Measurements from ENCODE around the gene PPP5C.
"Not testable (repeated sequence)": the region's sequence is repeated elsewhere in the genome, so short reads cannot be mapped to it uniquely, and the experiment has no call there.

The PPP5C gene

DNA sequence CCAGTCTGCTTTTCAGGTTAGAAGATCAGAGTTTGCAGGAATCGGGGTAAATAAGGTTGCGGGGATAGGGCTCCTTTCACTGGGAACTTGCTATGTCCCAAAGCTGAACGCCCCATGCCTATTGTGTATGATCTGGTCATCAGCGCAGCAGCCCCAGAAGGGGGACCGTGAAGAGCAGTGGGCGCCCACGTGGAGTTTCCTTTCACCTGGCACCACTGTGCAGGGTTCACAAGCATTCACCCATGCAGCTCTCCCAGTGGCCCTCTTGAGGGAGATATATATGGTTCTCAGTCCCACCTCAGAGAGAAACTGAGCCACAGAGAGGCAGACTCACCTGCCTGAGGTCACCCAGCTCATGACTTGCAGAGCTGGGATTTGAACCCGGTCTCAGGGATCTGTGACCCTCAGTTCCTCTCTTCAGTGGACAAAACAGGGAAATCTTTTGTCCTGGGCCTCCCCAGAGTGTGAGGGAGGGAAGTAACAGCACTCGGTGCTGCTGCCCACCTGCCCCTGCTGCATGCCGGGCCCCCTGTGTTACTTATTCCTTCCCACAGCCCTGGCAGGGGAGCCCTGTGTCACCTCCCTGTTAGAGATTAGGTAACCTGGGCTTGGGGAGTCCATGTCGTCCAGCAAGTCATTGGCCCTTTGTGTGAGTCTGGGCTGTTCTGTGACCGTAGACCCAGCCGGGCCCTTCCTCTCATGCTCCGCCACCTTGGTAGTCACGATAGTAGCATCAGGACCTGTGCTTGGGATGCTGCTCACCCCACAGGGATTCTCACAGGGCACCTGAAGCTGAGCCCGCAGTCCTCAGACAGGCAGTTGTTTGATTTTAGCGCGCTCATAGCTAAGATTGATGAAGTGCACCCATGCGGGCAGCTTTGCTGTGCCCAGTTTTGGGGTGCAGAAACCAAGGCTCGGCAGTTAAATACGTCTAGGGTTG lies 27.9 kb downstream of the PPP5C start:
- peaks cover 11% of the 10 kb centered on the region for H3K36me3 ChIP-seq (ENCODE audit: control insufficient read depth, insufficient read depth, low read length)
- no CpG with 5 or more reads among the region's 21 CpGs for WGBS (ENCODE audit: insufficient coverage, insufficient read length)
- no peak for DNase-seq (ENCODE audit: low read depth, low spot score)
- H3K4me3 ChIP-seq (ENCODE audit: low read length), result no peak overlapping the region
- no peaks in the 10 kb centered on the region for H3K27me3 ChIP-seq (ENCODE audit: control insufficient read depth, insufficient read depth, low read length)
- H3K9me3 ChIP-seq (ENCODE audit: control insufficient read depth, insufficient read depth, low read length), result no peaks in the 10 kb centered on the region
- peaks cover 13% of the 10 kb centered on the region for H3K4me1 ChIP-seq (ENCODE audit: control insufficient read depth, insufficient read depth, low read length)
- H3K27ac ChIP-seq (ENCODE audit: low read length), result no peak overlapping the region

DNA sequence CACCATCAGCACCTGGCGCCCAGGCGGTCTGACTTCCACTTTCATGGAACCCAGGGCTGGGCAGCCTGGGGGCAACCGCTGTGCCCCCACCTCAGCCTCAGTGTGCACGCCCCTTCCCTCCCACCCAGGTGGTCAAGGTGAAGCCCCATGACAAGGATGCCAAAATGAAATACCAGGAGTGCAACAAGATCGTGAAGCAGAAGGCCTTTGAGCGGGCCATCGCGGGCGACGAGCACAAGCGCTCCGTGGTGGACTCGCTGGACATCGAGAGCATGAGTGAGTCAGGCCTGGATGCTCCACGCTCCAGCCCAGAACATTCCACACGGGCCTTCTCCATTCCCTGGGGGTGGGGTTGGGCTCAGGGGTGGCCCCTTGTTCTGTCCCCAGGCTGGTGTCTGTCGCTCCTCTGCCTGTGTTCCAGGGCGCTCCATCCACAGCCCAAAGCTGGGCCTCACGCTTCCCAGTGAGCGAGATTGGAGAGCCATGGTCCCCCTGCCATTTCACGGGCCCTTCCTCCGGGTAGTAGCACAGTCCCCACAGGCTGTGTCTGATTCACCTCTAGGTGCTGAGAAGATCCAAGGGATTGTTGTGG lies 28.7 kb downstream of the PPP5C start:
- peaks cover 13% of the 10 kb centered on the region for H3K4me1 ChIP-seq (ENCODE audit: control insufficient read depth, insufficient read depth, low read length)
- not testable (repeated sequence) for H3K9me3 ChIP-seq (ENCODE audit: control insufficient read depth, insufficient read depth, low read length); DNase-seq (ENCODE audit: low read depth, low spot score); H3K27me3 ChIP-seq (ENCODE audit: control insufficient read depth, insufficient read depth, low read length); H3K4me3 ChIP-seq (ENCODE audit: low read length); H3K27ac ChIP-seq (ENCODE audit: low read length)
- no CpG with 5 or more reads among the region's 22 CpGs for WGBS (ENCODE audit: insufficient coverage, insufficient read length)
- H3K36me3 ChIP-seq (ENCODE audit: control insufficient read depth, insufficient read depth, low read length), result peaks cover 11% of the 10 kb centered on the region

DNA sequence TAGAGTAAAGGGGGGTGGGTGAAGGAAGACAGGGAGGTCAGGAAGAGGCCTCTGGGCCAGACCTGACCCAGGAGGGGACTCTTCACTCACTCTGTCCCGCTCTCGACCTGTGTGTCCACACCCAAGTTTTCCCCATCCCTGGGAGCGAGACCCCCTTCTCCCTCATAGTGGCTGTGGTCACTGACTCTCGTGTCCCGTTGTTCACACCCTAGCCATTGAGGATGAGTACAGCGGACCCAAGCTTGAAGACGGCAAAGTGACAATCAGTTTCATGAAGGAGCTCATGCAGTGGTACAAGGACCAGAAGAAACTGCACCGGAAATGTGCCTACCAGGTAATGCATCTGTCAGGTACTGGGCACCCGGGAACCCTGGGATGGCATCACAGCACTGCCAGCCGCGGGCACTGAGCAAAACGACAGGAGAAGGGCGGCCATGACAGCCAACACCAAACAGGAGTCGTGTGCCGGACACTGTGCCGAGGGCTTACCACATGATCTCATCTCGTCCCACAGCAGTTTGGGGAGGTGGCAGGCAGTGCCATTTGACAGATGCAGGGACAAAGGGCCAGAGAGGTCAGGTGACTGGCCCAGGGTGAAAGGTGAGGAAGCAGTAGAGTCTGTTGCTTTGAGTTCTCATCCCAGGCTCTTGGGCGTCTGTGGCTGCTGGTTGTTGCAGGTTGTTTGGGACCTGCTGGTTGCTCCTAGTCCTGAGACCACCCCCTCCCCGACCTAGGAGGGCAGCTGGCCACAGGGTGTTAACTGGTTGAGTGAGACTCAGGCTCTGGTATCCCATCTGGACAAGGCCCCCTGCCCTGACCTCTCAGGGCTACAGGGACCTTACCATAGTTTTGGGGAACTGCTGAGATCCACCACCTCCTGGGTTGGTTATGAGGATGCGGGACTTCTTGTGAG lies 29.6 kb downstream of the PPP5C start:
- Histone ChIP-seq H3K4me1 (ENCODE audit: control insufficient read depth, insufficient read depth, low read length) (peaks cover 13% of the 10 kb centered on the region), H3K27ac (ENCODE audit: low read length) (no peak overlapping the region)
- no CpG with 5 or more reads among the region's 20 CpGs for WGBS (ENCODE audit: insufficient coverage, insufficient read length)

DNA sequence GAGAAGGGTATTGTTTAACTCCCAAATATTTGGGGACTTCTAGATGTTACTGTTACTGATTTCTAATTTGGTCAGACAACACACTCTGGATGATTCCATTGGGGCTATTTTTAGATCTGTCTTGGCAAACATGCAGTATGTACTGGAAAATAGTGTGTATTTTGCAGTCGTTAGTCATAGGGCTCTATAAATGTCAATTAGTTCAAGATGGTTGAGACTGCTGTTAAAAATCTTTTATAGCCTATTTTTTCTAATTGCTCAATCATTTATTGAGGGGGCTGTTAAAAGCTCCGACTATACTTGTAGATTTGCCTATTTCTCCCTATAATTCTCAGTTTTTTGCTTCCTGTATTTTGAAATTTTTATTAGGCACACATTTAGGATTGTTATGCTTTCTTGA lies 31.4 kb downstream of the PPP5C start:
- Histone ChIP-seq H3K4me3 (ENCODE audit: low read length) (no peak overlapping the region), H3K4me1 (ENCODE audit: control insufficient read depth, insufficient read depth, low read length) (peaks cover 9% of the 10 kb centered on the region), H3K27ac (ENCODE audit: low read length) (no peak overlapping the region), H3K36me3 (ENCODE audit: control insufficient read depth, insufficient read depth, low read length) (peaks cover 11% of the 10 kb centered on the region), H3K9me3 (ENCODE audit: control insufficient read depth, insufficient read depth, low read length) (no peaks in the 10 kb centered on the region), H3K27me3 (ENCODE audit: control insufficient read depth, insufficient read depth, low read length) (no peaks in the 10 kb centered on the region)
- DNase-seq (ENCODE audit: low read depth, low spot score), result no peak
- WGBS (ENCODE audit: insufficient coverage, insufficient read length), result no CpG with 5 or more reads among the region's 2 CpGs

More for the DNA sequence above, 29.6 kb downstream of the PPP5C start:
- H3K27me3 ChIP-seq (ENCODE audit: control insufficient read depth, insufficient read depth, low read length), result no peaks in the 10 kb centered on the region
- H3K36me3 ChIP-seq (ENCODE audit: control insufficient read depth, insufficient read depth, low read length), result peaks cover 11% of the 10 kb centered on the region
- no peak for DNase-seq (ENCODE audit: low read depth, low spot score)
- H3K9me3 ChIP-seq (ENCODE audit: control insufficient read depth, insufficient read depth, low read length), result no peaks in the 10 kb centered on the region
- no peak overlapping the region for H3K4me3 ChIP-seq (ENCODE audit: low read length)

DNA sequence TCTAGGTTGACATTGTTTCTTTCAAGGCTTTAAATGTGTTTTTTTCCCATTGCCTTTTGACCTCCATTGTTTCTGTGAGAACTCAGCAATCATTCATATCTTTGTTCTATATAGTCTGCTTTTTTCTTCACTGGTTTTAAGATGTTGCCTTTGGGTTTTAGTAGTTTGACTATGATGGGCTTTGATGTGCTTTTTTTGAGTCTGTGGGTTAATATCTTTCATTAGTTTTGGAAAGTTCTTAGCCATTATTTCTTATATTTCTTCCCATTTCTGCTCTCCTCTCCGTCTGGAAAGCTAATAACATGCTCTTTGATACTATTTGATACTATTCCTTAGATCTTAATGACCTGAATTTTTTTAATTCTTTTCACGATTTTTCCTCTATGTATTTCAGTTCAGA lies 33.8 kb downstream of the PPP5C start:
- Histone ChIP-seq H3K4me3 (ENCODE audit: low read length) (no peak overlapping the region), H3K9me3 (ENCODE audit: control insufficient read depth, insufficient read depth, low read length) (no peaks in the 10 kb centered on the region)
- WGBS (ENCODE audit: insufficient coverage, insufficient read length), result no CpG with 5 or more reads among the region's 2 CpGs

DNA sequence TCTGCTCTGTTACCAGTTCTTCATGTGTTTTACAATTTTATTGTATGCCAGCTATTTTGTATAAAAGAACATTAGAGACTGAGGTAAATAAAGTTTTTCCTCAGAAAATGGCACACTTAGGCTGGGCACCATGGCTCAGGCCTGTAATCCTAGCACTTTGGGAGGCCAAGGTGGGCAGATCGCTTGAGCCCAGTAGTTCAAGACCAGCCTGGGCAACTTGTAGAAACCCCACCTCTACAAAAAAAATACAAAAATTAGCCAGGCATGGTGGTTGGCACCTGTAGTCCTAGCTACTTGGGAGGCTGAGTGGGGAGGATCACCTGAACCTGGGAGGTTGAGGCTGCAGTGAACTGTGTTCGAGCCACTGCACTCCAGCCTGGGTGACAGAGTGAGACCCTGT lies 34.5 kb downstream of the PPP5C start:
- DNase-seq (ENCODE audit: low read depth, low spot score), result no peak
- Histone ChIP-seq H3K27me3 (ENCODE audit: control insufficient read depth, insufficient read depth, low read length) (no peaks in the 10 kb centered on the region), H3K9me3 (ENCODE audit: control insufficient read depth, insufficient read depth, low read length) (no peaks in the 10 kb centered on the region), H3K4me1 (ENCODE audit: control insufficient read depth, insufficient read depth, low read length) (no peaks in the 10 kb centered on the region), H3K27ac (ENCODE audit: low read length) (no peak overlapping the region), H3K36me3 (ENCODE audit: control insufficient read depth, insufficient read depth, low read length) (peaks cover 19% of the 10 kb centered on the region), H3K4me3 (ENCODE audit: low read length) (no peak overlapping the region)
- WGBS (ENCODE audit: insufficient coverage, insufficient read length), result no CpG with 5 or more reads among the region's 2 CpGs

More for the DNA sequence above, 33.8 kb downstream of the PPP5C start:
- H3K36me3 ChIP-seq (ENCODE audit: control insufficient read depth, insufficient read depth, low read length), result peaks cover 21% of the 10 kb centered on the region
- no peaks in the 10 kb centered on the region for H3K4me1 ChIP-seq (ENCODE audit: control insufficient read depth, insufficient read depth, low read length)
- no peak overlapping the region for H3K27ac ChIP-seq (ENCODE audit: low read length)
- DNase-seq (ENCODE audit: low read depth, low spot score), result no peak
- H3K27me3 ChIP-seq (ENCODE audit: control insufficient read depth, insufficient read depth, low read length), result no peaks in the 10 kb centered on the region

DNA sequence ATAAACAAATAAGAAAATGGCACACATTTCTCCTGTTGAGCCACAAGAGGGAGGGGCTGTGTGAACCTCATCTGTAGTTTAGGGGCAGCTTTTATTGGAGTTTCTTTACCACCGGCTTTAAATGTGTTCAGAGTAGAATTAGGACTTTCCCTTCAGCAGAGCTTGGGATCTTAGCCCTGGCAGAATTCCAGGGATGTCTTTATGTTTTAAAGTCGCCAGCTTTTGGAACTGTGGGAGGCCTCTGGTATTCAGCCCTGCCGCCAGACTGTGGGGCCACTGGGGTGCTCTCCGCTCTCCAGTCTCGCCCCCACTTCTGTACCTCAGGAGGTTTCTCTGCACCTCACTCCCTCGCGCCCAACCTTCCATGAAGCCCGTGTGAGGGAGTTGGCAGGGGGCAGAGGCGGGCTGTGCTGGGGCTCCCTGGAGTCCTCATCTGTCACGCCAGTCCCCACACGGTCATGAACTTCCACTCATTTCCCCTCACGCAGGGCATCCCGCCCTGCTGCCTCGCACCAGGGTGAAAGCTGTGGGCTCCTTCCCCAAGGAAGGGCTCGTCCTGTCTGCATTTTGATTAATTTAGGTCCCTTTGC lies 35.0 kb downstream of the PPP5C start:
- Histone ChIP-seq H3K36me3 (ENCODE audit: control insufficient read depth, insufficient read depth, low read length) (peaks cover 16% of the 10 kb centered on the region), H3K4me1 (ENCODE audit: control insufficient read depth, insufficient read depth, low read length) (no peaks in the 10 kb centered on the region), H3K27ac (ENCODE audit: low read length) (no peak overlapping the region), H3K9me3 (ENCODE audit: control insufficient read depth, insufficient read depth, low read length) (no peaks in the 10 kb centered on the region), H3K27me3 (ENCODE audit: control insufficient read depth, insufficient read depth, low read length) (no peaks in the 10 kb centered on the region), H3K4me3 (ENCODE audit: low read length) (no peak overlapping the region)
- DNase-seq (ENCODE audit: low read depth, low spot score), result no peak
- no CpG with 5 or more reads among the region's 15 CpGs for WGBS (ENCODE audit: insufficient coverage, insufficient read length)

DNA sequence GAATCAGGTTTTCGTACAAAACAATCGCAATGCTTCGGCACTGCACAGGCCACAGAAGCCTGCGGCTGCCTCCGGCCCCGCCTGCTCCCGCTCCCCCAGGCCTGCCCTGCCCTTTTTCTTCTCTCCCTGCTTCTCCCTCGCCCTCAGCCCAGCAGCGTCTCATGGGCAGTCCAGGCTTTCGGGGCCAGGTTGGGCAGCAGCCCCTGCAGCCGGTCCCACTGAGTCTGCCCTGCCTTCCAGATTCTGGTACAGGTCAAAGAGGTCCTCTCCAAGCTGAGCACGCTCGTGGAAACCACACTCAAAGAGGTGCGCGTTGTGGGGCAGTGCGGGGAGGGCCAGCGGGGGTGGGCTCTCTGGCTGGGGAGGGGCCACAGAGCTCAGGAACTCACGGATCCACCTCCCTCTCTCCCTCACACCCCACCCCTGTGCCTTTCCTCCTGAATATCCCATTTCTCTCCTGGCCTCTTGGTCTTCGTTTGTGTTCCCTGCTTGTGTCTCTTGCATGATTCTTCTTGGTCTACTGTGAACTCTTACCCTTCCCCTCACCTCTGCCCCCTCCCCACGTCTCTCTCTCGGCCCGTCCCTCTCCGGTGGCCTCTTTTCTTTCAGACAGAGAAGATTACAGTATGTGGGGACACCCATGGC lies 36.4 kb downstream of the PPP5C start:
- DNase-seq (ENCODE audit: low read depth, low spot score), result no peak
- WGBS (ENCODE audit: insufficient coverage, insufficient read length), result no CpG with 5 or more reads among the region's 23 CpGs
- no peaks in the 10 kb centered on the region for H3K9me3 ChIP-seq (ENCODE audit: control insufficient read depth, insufficient read depth, low read length)
- H3K27me3 ChIP-seq (ENCODE audit: control insufficient read depth, insufficient read depth, low read length), result no peaks in the 10 kb centered on the region
- H3K4me3 ChIP-seq (ENCODE audit: low read length), result no peak overlapping the region
- H3K27ac ChIP-seq (ENCODE audit: low read length), result no peak overlapping the region
- no peaks in the 10 kb centered on the region for H3K4me1 ChIP-seq (ENCODE audit: control insufficient read depth, insufficient read depth, low read length)
- H3K36me3 ChIP-seq (ENCODE audit: control insufficient read depth, insufficient read depth, low read length), result peaks cover 24% of the 10 kb centered on the region

DNA sequence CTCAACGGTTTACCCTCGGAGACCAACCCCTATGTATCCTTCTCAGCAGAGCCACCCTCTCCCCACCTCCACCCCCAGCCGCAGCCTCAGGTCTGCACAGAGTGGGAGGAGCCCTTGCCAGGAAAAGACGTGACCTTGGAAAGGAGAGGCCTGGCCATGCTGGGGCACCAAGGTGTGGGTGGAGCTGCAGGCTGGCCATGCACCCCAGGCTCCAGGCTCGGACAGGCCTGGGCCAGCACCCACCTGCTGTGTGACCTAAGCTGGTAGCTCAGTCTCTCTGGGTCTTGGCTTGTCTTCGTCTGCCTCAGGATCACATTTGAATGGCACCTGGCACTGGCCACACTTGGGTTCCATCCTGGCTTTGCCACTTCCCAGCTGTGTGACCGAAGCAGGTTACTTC lies 37.0 kb downstream of the PPP5C start:
- Histone ChIP-seq H3K36me3 (ENCODE audit: control insufficient read depth, insufficient read depth, low read length) (peaks cover 30% of the 10 kb centered on the region), H3K4me1 (ENCODE audit: control insufficient read depth, insufficient read depth, low read length) (no peaks in the 10 kb centered on the region), H3K9me3 (ENCODE audit: control insufficient read depth, insufficient read depth, low read length) (no peaks in the 10 kb centered on the region), H3K27me3 (ENCODE audit: control insufficient read depth, insufficient read depth, low read length) (no peaks in the 10 kb centered on the region), H3K4me3 (ENCODE audit: low read length) (no peak overlapping the region), H3K27ac (ENCODE audit: low read length) (no peak overlapping the region)
- no peak for DNase-seq (ENCODE audit: low read depth, low spot score)
- WGBS (ENCODE audit: insufficient coverage, insufficient read length), result no CpG with 5 or more reads among the region's 7 CpGs

All from iPS DF 6.9 (cell line).